Measurements from ENCODE around the gene CCNE1.
"Not testable (repeated sequence)": the region's sequence is repeated elsewhere in the genome, so short reads cannot be mapped to it uniquely, and the experiment has no call there.

The CCNE1 gene

DNA sequence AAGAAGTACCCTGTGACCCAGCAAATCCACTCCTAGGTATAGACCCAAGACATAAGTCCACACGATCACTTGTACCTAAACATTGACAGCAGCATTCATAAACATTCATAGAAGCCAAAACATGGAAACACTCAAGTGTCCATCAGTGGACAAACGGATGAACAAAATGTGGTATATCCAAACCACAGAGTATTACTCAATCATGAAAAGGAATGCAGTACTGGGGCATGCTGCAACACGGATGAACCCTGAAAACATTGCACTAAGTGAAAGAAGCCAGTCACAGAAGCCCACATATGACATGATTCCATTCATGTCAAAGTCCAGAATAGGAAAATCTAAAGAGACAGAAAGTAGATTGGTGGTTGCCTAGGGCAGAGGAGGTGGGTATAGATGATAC is 22.8 kb upstream of the CCNE1 start:
- DNase-seq = no peak

DNA sequence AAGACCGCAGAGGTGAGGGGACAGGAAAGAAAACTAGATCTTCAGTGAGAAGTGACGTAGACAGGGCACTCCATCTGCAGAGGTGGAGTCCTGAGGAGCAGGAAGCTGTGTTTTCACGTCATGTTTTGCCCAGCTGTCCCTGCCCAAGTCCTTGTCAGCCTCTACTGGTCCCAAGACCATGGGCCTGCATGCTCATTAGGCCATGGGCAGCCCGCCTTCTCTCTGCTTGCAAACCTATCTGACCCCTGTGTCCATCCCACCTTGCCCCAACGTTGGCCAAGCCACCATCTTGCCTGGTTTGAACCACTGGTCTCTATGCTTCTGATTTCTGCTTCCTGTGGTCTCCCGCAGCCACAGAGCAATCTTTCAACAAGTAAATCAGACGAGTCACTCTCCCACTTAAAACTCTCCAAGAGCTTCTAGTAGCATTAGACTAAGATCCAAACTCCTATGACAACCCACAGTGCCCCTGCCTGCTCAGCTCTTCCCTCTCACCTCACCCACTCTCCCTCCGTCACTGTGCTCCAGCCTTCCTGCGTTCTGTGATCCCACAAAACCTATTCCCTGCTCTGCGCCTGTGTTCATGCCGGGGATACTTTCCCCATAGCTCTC is 18.6 kb upstream of the CCNE1 start:
- DNase-seq = no peak

DNA sequence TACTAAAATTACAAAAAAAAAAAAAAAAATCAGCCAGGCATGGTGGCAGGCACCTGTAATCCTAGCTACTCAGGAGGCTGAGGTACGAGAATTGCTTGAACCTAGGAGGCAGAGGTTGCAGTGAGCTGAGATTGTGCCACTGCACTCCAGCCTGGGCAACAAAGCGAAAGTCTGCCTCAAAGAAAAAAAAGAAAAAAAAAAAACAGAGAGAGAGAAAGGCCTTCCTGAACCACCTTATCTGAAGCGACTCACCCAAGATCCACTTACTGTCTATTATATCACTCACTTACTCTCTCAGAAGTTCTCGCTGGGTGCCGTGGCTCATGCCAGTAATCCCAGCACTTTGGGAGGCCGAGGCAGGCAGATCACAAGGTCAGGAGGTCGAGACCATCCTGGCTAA is 17.3 kb upstream of the CCNE1 start:
- not testable (repeated sequence) for DNase-seq

DNA sequence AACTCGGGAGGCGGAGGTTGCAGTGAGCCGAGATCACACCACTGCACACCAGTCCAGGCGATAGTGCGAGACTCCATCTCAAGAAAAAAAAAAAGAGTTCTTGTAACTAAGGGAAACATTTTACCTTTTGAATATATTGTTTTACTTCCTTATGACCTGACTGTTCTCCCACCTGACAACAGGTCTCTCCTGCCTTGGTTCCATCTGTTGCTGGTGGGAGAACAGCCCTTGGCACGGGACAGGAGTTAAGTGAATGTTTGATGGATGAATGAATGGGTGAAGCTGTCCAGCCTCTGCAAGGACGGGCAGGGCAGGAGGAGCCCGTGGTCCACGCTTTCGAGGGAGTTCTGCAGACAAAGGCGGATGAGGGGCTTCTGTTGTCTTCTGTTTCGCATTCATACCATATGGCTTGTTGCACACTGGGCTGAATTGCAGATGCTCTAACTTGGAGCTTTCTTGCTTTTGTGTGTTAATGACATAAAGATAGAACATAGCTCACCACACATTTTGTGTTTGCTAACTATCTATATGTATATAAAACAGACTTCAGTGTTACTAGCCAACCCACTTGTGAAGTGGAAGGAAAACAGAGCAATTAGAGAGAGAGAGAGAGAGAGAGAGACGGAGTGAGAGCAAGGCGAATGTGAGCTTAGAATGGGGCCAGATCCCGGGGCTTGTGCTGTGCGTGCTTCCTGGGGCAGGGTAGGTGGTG is 16.2 kb upstream of the CCNE1 start:
- no peak for DNase-seq

DNA sequence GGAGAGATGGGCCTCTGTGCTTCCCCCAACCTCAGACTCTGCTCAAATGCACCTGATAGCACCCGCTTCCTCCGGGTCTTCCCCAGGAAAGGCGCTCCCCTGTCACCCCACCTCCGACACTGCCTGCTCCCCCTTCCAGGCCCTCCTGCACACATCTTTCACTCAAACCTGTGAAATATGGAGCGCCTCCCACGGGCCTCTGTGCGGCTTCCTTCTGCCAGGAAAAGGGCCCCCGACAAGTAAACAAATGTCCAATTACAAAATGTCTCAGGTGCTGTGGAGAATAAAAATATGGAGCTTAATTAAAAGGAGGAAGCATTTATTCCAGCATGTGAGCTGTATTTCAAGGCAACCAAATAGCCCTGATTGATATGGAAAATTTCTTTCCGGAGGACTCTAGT is 15.6 kb upstream of the CCNE1 start:
- no peak for DNase-seq

DNA sequence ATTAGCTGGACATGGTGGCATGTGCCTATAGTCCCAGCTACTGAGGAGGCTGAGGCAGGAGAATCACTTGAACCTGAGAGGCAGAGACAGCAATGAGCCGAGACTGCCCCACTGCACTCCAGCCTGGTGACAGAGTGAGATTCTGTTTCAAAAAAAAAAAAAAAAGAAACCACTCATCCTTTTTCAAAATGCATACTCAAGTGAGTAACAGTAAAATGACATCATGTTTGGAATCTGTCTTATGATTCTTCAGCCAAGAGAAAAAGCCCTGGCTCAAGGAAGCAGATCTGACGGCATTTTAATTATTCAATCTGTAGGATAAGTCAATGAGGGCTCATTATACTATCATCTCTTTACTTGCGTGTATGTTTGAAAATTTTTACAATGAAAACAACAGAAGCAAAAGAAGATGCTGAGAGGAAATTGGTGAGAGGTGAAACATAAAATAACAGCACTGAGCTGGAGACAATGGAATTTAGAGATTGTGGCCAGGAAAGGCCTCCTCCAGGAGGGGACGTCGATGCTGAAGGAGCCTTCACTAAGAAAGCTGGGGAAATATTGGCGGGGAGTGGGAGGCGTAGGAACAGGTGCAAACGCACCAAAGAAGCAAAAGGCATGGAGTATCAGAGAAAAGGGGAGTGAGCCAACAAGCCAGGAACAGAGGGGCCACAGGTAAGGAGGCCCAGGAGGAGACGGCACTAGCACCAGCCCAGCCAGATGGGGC is 12.9 kb upstream of the CCNE1 start:
- no peak for DNase-seq

DNA sequence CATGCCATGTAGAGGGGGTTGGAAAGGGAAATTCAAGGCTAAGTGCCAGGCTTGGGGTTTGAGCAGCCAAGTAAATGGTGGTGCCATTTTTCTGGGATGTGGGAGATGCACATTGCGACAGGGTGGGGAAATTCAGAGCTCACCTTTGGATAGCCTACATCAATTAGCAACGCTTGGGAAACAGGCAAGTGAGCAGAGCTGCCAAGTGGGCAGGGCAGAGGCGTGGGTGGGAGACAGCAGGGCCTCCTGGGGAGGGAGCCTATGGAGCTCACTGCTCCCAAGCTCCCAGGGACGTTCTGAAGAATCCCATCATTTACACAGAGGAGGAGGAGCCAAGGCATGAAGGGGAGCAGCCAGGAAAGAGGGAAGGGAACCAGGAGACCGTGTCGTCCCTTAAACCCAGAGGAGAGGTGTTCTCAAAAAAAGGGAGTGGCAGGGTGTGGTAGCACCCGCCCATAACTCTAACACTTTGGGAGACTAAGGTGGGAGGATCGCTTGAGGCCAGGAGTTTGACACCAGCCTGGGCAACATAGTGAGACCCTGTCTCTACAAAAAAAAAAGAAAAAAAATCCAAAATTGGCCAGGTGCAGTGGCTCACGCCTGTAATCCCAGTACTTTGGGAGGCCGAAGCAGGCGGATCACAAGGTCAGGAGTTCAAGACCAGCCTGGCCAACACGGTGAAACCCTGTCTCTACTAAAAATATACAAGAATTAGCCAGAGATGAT is 11.5 kb upstream of the CCNE1 start:
- DNase-seq = no peak

DNA sequence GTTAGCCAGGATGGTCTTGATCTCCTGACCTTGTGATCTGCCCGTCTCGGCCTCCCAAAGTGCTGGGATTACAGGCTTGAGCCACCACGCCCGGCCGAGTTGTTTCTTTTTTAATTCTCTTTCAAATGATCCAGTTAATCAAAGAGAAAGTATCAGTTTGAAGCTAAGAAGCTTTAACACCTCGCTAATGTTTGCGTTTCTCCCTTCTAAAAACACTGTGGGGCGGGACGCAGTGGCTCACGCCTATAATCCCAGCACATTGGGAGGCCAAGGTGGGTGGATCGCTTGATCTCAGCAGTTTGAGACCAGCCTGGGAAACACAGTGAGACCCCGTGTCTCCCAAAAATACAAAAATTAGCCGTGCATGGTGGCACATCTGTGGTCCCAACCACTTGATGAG is 7.8 kb upstream of the CCNE1 start:
- not testable (repeated sequence) for DNase-seq

DNA sequence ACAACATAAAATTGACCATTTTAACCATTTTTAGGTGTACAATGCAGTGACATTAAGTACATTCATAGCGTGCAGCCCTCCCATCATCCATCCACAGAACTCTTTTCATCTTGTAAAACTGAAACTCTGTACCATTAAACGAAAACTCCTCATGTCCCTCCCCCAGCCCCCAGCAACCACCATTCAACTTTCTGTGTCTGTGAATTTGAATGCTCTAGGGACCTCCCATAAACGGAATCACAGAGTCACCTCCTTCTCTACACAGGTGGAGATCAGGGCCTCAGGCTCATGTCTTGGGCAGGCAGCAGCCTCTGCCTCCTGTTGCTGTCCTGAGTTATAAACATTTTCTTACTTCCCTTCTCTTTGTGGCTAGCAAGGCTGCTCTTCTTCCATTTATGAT is 7.3 kb upstream of the CCNE1 start:
- no peak for DNase-seq

DNA sequence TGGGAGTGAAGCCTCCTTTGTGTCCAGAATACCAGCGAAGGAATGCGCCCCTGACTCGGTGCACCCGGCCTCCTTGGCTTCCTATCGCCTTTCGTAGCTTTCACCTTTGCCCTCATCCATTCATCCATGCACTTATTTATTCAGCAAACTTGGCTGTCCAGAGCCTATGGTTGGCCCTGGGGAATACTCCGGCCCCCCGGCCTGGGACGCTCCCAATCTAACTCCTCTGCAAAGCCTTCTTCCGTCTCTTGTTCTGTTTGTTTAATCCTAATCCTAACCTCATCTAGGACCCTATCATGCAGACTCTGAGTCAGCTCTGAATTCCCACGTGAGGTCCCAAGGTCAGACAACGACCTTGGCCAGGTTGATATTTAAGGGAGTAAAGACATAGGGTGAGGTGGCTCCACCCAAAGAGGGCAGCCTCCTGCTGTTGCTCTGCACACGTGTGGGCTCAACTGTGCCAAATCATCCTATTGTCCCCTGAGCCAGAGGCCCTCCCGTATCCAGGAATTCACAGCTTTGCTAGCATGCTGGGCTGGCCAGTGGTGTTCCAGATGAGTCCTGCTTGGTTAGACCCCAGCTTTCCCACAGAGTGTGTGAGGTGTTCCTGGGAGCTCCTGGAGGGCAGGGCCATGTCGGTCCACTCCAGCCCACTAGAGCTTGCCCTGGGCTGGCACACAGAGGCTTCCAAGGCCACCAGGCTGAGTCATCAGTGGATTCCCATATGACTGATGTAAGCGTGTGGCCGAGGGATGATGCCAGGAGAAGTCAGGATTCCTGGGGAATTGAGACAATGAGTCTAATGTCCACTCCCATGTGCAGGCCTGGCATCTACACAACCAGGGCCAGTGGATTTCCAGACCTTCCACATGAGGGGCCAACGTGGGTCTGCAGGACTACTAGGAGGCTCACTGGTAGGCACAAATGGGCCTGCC is 6.5 kb upstream of the CCNE1 start:
- no peak for DNase-seq

DNA sequence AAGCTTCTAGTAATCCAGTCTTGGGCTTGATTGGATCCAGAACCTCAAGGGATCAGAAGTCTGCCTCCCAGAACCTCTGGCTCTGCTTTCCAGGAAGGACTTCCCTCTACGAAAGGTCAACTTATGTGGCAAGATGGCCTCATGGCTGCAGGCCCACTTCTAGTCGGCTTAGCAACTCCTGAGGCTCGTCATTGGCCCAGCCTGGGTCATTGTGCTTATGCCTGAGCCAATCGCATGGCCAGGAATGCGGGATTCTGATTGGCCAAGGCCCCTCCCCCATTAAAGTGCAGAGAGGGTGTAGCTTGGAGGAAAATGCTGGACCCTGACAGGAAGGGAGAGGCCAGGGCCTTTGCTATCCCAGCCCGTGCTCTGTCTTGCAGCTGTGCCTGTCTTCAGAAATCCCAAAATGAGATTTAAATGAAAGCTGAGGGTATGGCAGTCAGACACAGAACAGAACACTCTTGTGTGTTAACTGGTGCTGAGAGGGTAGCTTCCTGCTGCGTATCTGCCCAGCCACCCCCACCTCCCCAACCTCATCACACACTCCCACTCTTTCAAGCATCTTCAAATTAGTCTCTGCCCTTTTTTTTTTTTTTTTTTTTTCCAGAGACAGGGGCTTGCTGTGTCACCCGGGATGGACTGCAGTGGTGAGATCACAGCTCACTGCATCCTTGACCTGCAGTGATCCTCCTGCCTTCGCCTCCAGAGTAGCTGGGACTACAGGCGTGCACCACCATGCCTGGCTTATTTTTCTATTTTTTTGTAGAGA is 5.5 kb upstream of the CCNE1 start:
- DNase-seq = no peak

DNA sequence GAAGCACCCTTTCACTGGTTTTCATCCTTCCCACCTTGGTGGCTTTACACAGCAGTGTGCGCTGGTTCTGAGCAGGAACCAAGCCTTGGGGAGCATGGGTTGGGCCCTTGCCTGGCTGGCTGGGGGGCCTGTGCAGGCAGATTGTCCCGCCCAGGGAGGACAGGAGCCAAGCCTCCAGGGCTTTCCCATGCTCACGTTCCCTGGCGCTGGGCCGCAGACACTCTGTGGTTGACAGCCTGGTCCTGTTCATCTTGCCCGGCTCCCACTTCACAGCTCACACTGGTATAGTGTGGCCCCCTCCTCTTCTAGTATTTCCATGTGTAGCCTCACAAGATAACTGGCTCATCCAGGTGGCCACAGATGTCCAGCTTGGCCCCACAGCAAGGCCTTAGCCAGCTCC is 4.6 kb upstream of the CCNE1 start:
- no peak for DNase-seq

DNA sequence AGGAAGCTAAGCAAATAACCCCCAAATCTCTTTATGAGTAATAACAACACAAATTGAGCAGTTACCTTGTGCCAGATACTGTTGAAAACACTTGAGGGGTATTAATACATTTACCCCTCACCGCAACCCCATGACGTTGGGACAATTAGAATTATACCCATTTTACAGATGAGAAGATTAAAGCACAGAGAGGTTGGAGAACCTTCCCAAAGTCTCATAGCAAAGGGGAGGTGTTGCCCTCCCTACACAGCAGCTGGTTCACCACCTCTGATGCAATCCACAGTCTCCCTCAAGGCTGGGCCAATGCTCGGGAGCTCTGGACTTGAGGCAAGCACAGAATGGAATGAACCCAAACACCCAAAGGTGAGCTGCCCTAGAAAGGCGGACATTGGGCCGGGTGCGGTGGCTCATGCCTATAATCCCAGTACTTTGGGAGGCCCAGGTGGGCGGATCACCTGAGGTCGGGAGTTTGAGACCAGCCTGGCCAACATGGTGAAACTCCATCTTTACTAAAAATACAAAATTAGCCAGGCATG is 3.9 kb upstream of the CCNE1 start:
- no peak for DNase-seq

DNA sequence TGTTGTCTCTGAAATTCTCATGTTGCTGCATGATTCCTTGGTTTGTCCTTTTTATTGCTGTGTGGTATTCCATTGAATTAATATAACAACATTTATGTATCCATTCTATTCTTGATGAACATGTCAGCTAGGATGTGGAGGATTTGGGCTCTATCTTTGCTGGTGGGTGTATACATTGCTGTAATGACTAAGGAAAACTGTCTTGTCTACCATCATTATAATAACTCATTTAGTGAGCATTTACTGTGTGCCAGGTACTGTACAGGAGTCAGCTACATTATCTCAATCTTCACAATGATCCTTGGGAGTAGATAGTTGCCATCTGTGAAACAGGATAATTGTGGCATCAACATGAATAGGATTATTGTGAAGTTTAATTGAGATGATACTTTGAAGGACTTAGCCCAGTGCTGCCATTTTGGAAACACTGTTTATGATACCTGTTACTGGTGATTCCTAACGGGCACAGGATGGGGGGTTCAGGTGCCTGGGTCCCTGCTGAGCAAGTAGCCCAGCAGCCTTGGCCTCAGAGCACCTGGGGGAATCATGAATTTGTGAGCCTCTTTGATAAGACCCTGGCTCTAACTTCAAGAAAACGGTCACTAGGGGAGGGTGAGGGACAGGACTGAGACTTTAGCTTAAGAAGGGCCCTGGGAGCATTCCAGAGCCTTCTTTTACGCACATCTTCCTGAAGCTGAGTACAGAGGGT is 1.8 kb upstream of the CCNE1 start:
- no peak for DNase-seq

DNA sequence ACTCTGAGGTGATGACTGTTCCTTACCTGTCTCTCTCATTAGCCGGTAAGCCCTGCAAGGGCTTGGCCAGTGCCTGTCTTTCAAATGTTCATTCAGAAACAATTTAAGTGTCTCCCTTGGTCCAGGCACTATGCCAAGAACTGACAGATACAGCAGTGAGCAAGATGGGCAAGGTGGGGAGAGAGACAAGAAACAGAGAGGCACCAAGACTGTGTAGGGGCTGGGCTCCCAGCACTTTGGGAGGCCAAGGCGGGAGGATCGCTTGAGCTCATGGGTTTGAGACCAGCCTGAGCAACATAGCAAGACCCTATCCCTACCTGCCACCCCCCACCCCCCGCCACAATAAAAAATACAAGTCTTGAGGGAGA is 1.3 kb upstream of the CCNE1 start:
- no peak for DNase-seq

DNA sequence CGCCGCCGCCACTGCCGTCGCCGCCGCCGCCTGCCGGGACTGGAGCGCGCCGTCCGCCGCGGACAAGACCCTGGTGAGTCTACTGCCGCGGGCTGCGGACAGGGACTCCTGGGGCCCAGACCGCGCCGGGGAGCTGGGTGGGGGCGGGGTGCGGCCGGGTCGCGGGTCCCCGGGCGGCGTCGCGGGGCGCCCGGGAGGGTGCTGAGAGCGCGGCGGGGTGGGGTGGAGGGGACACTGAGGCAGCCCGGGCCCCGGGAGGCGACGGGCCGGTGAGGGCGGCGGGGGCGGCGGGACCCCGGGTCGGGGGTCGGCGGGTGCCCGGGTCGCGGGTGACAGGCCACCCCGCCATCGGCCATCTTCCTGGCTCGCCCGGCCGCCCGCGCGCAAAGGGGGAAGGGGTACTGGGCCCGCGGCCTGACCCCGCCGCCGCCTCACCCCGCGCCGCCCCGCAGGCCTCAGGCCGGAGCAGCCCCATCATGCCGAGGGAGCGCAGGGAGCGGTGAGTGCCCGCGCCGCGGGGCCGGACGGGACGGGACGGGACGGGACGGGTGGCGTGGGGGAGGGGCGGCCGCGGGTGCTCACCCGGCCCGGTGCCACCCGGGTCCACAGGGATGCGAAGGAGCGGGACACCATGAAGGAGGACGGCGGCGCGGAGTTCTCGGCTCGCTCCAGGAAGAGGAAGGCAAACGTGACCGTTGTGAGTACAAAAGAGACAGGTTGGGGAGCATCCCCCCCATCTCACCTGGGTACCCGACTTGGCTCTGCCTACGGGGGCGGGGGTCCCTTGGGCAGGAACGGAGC is 489 bp downstream of the CCNE1 start:
- peak; percentile 8 for DNase-seq

DNA sequence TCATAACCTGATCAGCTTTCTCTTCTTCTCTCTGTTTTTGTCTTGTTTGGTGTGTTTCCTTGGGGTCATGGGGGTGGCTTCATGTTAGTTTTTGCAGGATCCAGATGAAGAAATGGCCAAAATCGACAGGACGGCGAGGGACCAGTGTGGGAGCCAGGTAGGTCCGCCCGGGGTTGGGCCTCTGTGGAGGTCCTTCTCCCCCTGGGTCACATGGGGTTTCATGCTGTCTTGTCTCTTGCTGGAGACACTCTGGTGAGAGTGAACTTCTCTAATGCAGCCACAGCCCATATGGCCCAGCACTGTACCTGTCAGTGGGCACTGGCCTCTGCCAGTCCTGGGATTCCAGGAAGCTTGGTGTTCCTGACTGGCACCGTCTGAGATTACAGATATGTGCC is 1.1 kb downstream of the CCNE1 start:
- DNase-seq = no peak

DNA sequence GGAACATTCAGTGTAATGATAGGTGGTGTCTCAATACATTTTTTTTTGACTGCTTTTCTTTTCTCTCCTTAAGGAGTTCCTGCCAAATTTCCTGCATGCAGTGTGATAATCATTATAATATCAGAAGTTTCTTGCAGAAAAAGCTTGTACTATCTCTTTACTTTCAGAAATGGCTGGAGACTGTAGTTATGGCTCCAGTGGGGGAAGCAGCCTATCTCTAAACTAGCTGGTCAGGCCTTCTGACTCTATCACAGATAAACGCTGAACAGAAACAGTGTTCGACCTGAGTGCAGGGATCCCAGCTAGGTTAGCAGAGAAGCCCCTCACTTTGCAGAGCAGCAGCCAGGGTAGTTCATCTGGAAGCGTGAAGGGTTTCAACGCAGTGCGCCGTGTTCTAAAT is 1.9 kb downstream of the CCNE1 start:
- DNase-seq = no peak

DNA sequence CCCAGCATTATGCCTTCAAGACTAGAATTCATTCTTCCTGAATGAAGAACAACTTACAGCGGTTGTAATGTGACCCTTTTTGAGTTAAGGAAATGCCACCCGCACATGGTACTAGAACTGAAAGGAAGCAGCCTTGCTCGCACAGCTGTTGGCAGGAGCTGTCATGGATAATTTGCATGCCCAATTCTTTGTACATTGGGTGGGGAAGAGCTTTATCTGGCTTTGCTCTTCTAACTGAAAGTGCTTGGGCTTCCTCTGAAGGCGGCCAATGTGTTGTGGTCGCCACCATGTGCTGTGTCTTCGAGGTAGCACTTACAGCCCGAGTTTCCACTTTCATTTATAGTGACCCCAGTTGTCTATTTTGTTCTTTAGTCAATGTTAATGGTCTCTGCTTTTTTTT is 3.4 kb downstream of the CCNE1 start:
- no peak for DNase-seq

DNA sequence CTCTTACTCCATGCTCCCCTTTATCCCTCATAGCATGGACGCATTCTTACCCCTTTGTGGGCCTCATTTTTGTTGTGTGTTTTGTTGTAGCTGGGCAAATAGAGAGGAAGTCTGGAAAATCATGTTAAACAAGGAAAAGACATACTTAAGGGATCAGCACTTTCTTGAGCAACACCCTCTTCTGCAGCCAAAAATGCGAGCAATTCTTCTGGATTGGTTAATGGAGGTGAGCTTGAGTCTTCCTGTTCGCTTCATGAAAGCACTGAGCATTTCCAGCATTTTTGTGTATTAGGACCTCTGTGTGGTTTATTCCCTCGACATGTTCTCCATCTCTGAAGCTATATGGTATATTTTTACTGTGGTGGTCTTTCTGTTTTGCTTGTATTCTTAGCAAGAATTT is 5.5 kb downstream of the CCNE1 start:
- no peak for DNase-seq

Data from effector CD8-positive, alpha-beta T cell (primary cell).